ENCODE measurements around the gene SLC35F3.

SLC35F3 gene

GRCh38 chr1:234231061-234231892 lies 326.8 kb downstream of the SLC35F3 start:
- Mint-ChIP-seq H3K36me3 (ENCODE audit: insufficient read depth) (peaks cover 2% of the 10 kb centered on the region), H3K4me3 (peak overlapping the region; percentile 71 to 77), H3K27ac (peak overlapping the region; percentile 31 to 56), H3K9me3 (no peaks in the 10 kb centered on the region), H3K4me1 (ENCODE audit: low read depth in 2 of 2) (peaks cover 15 to 19% of the 10 kb centered on the region in 2 donors), H3K27me3 (peaks cover 46 to 60% of the 10 kb centered on the region in 2 donors)
- no peak for ATAC-seq (replicated peaks)
- no peak for DNase-seq

- peak overlapping the region; percentile 10 to 37 for H3K4me3 Mint-ChIP-seq
- peaks cover 15 to 19% of the 10 kb centered on the region in 2 donors for H3K4me1 Mint-ChIP-seq (ENCODE audit: low read depth in 2 of 2)
- H3K9me3 Mint-ChIP-seq = no peaks in the 10 kb centered on the region
- DNase-seq (no peak), ATAC-seq (replicated peaks) (no peak)
- H3K36me3 Mint-ChIP-seq (ENCODE audit: insufficient read depth) = peaks cover 2% of the 10 kb centered on the region
- peaks cover 46 to 61% of the 10 kb centered on the region in 2 donors for H3K27me3 Mint-ChIP-seq
- no peak overlapping the region for H3K27ac Mint-ChIP-seq
These were observed 327.4 kb downstream of the SLC35F3 start for GRCh38 chr1:234231893-234232276.

GRCh38 chr1:234234199-234234598 lies 329.7 kb downstream of the SLC35F3 start:
- peaks cover 48 to 68% of the 10 kb centered on the region in 2 donors for H3K27me3 Mint-ChIP-seq
- ATAC-seq (replicated peaks) = no peak

GRCh38 chr1:234235434-234235881 lies 331.0 kb downstream of the SLC35F3 start:
- no peak for DNase-seq
- H3K4me1 Mint-ChIP-seq (ENCODE audit: low read depth in 2 of 2) = peaks cover 7 to 10% of the 10 kb centered on the region in 2 donors
- H3K27me3 Mint-ChIP-seq = peaks cover 53 to 80% of the 10 kb centered on the region in 2 donors
- no peak for ATAC-seq (replicated peaks)
- H3K36me3 Mint-ChIP-seq (ENCODE audit: insufficient read depth) = peaks cover under 1% of the 10 kb centered on the region
- no peak overlapping the region for H3K4me3 Mint-ChIP-seq
- no peak overlapping the region for H3K27ac Mint-ChIP-seq
- no peaks in the 10 kb centered on the region for H3K9me3 Mint-ChIP-seq

More at GRCh38 chr1:234234199-234234598, 329.7 kb downstream of the SLC35F3 start:
- DNase-seq = no peak
- no peaks in the 10 kb centered on the region for H3K9me3 Mint-ChIP-seq
- H3K36me3 Mint-ChIP-seq (ENCODE audit: insufficient read depth) = peaks cover 2% of the 10 kb centered on the region
- peaks cover 15 to 19% of the 10 kb centered on the region in 2 donors for H3K4me1 Mint-ChIP-seq (ENCODE audit: low read depth in 2 of 2)
- H3K27ac Mint-ChIP-seq = no peak overlapping the region
- no peak overlapping the region for H3K4me3 Mint-ChIP-seq

GRCh38 chr1:234237393-234237792 lies 332.9 kb downstream of the SLC35F3 start:
- Mint-ChIP-seq H3K4me1 (ENCODE audit: low read depth in 2 of 2) (no peaks in the 10 kb centered on the region), H3K27me3 (peaks cover 57 to 88% of the 10 kb centered on the region in 2 donors), H3K36me3 (ENCODE audit: insufficient read depth) (no peaks in the 10 kb centered on the region)

GRCh38 chr1:234238060-234238459 lies 333.6 kb downstream of the SLC35F3 start:
- H3K9me3 Mint-ChIP-seq = no peaks in the 10 kb centered on the region
- no peak for DNase-seq
- H3K4me3 Mint-ChIP-seq = no peak overlapping the region
- no peaks in the 10 kb centered on the region for H3K36me3 Mint-ChIP-seq (ENCODE audit: insufficient read depth)
- H3K27me3 Mint-ChIP-seq = peaks cover 64 to 92% of the 10 kb centered on the region in 2 donors
- no peak for ATAC-seq (replicated peaks)
- no peak overlapping the region for H3K27ac Mint-ChIP-seq
- no peaks in the 10 kb centered on the region for H3K4me1 Mint-ChIP-seq (ENCODE audit: low read depth in 2 of 2)

More at GRCh38 chr1:234237393-234237792, 332.9 kb downstream of the SLC35F3 start:
- ATAC-seq (replicated peaks) (no peak), DNase-seq (no peak)
- no peaks in the 10 kb centered on the region for H3K9me3 Mint-ChIP-seq
- H3K4me3 Mint-ChIP-seq = no peak overlapping the region
- no peak overlapping the region for H3K27ac Mint-ChIP-seq

GRCh38 chr1:234239515-234239914 lies 335.0 kb downstream of the SLC35F3 start:
- H3K27ac Mint-ChIP-seq = no peak overlapping the region
- no peak overlapping the region for H3K4me3 Mint-ChIP-seq
- no peaks in the 10 kb centered on the region for H3K36me3 Mint-ChIP-seq (ENCODE audit: insufficient read depth)
- ATAC-seq (replicated peaks) (no peak), DNase-seq (no peak)
- no peaks in the 10 kb centered on the region for H3K4me1 Mint-ChIP-seq (ENCODE audit: low read depth in 2 of 2)
- no peaks in the 10 kb centered on the region for H3K9me3 Mint-ChIP-seq
- peaks cover 53 to 90% of the 10 kb centered on the region in 2 donors for H3K27me3 Mint-ChIP-seq

- Mint-ChIP-seq H3K27ac (no peak overlapping the region), H3K4me1 (ENCODE audit: low read depth in 2 of 2) (no peaks in the 10 kb centered on the region), H3K27me3 (peaks cover 55 to 88% of the 10 kb centered on the region in 2 donors), H3K4me3 (no peak overlapping the region), H3K36me3 (ENCODE audit: insufficient read depth) (no peaks in the 10 kb centered on the region), H3K9me3 (no peaks in the 10 kb centered on the region)
- ATAC-seq (replicated peaks) = no peak
- DNase-seq = no peak
These were observed 335.5 kb downstream of the SLC35F3 start for GRCh38 chr1:234239936-234240335.

- Mint-ChIP-seq H3K27me3 (peaks cover 53 to 88% of the 10 kb centered on the region in 2 donors), H3K4me3 (no peak overlapping the region), H3K27ac (no peak overlapping the region), H3K9me3 (no peaks in the 10 kb centered on the region), H3K4me1 (ENCODE audit: low read depth in 2 of 2) (no peaks in the 10 kb centered on the region), H3K36me3 (ENCODE audit: insufficient read depth) (no peaks in the 10 kb centered on the region)
- no peak for DNase-seq
- no peak for ATAC-seq (replicated peaks)
These were observed 336.2 kb downstream of the SLC35F3 start for GRCh38 chr1:234240680-234241079.

- Mint-ChIP-seq H3K27me3 (peaks cover 46 to 88% of the 10 kb centered on the region in 2 donors), H3K9me3 (peaks cover 0 to 5% of the 10 kb centered on the region in 2 donors), H3K36me3 (ENCODE audit: insufficient read depth) (peaks cover 3% of the 10 kb centered on the region), H3K4me3 (no peak overlapping the region), H3K27ac (no peak overlapping the region), H3K4me1 (ENCODE audit: low read depth in 2 of 2) (peaks cover 7 to 11% of the 10 kb centered on the region in 2 donors)
- ATAC-seq (replicated peaks) (no peak), DNase-seq (no peak)
These were observed 337.5 kb downstream of the SLC35F3 start for GRCh38 chr1:234241941-234242490.

- no peak for DNase-seq
- no peak overlapping the region for H3K4me3 Mint-ChIP-seq
- peaks cover 37 to 84% of the 10 kb centered on the region in 2 donors for H3K27me3 Mint-ChIP-seq
- peaks cover 11 to 13% of the 10 kb centered on the region in 2 donors for H3K4me1 Mint-ChIP-seq (ENCODE audit: low read depth in 2 of 2)
- H3K27ac Mint-ChIP-seq = no peak overlapping the region
- peaks cover 8 to 16% of the 10 kb centered on the region in 2 donors for H3K9me3 Mint-ChIP-seq
- no peak for ATAC-seq (replicated peaks)
- H3K36me3 Mint-ChIP-seq (ENCODE audit: insufficient read depth) = peaks cover 3% of the 10 kb centered on the region
These were observed 339.2 kb downstream of the SLC35F3 start for GRCh38 chr1:234243521-234244260.

GRCh38 chr1:234244482-234244881 lies 340.0 kb downstream of the SLC35F3 start:
- Mint-ChIP-seq H3K27me3 (peaks cover 29 to 84% of the 10 kb centered on the region in 2 donors), H3K36me3 (ENCODE audit: insufficient read depth) (peaks cover 3% of the 10 kb centered on the region), H3K4me3 (no peak overlapping the region), H3K27ac (no peak overlapping the region), H3K4me1 (ENCODE audit: low read depth in 2 of 2) (peaks cover 11 to 13% of the 10 kb centered on the region in 2 donors), H3K9me3 (peaks cover 8 to 16% of the 10 kb centered on the region in 2 donors)
- ATAC-seq (replicated peaks) (no peak), DNase-seq (no peak)

GRCh38 chr1:234246638-234247116 lies 342.2 kb downstream of the SLC35F3 start:
- Mint-ChIP-seq H3K4me1 (ENCODE audit: low read depth in 2 of 2) (peaks cover 11 to 13% of the 10 kb centered on the region in 2 donors), H3K9me3 (peaks cover 8 to 16% of the 10 kb centered on the region in 2 donors), H3K27me3 (peaks cover 13 to 66% of the 10 kb centered on the region in 2 donors), H3K27ac (no peak overlapping the region), H3K36me3 (ENCODE audit: insufficient read depth) (peaks cover 3% of the 10 kb centered on the region), H3K4me3 (no peak overlapping the region)
- DNase-seq (no peak), ATAC-seq (replicated peaks) (peak; percentile 31)

Data from effector memory CD8-positive, alpha-beta T cell (primary cell).